IPS-NIHi11 (cell line): ENCODE results near the gene GLIPR1L2.
"Not testable (repeated sequence)": the region's sequence is repeated elsewhere in the genome, so short reads cannot be mapped to it uniquely, and the experiment has no call there.

Experiments used
- DNase-seq: peaks from one replicate; pipeline ENCODE4 v3.0.0; 2012; ENCODE audit warnings: mixed read lengths, low spot score

GLIPR1L2 gene

DNA sequence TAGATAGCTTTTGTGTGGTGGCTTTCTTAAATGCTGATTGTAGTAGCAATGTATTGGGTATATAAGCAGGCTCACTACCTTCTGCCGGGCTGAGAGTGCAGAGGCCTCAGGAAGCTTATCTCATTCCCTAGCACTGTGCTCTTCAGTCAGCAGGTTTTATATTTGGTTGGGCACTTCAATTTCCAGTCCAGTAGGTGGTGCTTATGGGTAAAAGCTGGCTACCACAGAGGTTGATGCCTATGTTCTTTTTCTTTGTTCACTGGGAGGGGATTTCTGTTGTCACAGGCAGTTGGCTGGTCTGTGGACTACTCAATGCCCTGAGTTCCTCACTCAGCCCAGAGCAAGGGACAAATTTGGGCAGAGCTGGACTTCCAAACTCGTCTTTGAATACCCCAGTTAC, 46.7 kb downstream of the GLIPR1L2 start:
- DNase-seq = no peak

- DNase-seq = no peak
Measured at GRCh38 chr12:75438059-75438754, 47.3 kb downstream of the GLIPR1L2 start.

DNA sequence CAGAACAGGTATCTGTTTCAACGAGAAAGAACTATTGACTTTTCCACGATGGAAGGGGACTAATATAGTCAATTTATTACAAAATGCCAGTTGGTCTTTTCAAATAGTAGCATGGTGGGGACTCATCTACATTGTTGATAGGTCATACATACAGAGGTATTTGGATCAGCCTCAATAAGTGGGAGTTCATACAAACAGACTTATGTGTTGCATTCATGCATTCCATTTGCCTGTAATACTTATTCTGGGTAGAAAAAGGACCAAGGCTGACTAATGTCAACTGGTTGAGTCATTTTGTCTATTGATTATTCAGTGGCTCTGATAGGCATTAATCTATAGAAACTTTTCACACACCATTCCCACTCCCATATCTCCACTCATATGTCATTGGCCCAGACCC, 48.2 kb downstream of the GLIPR1L2 start:
- no peak for DNase-seq

- DNase-seq = no peak
Measured at GRCh38 chr12:75439930-75440329, 49.0 kb downstream of the GLIPR1L2 start.

- not testable (repeated sequence) for DNase-seq
Measured at GRCh38 chr12:75441687-75442449, 51.0 kb downstream of the GLIPR1L2 start.

GRCh38 chr12:75442454-75442853, 51.6 kb downstream of the GLIPR1L2 start:
- not testable (repeated sequence) for DNase-seq

GRCh38 chr12:75443709-75444108, 52.8 kb downstream of the GLIPR1L2 start:
- no peak for DNase-seq

DNA sequence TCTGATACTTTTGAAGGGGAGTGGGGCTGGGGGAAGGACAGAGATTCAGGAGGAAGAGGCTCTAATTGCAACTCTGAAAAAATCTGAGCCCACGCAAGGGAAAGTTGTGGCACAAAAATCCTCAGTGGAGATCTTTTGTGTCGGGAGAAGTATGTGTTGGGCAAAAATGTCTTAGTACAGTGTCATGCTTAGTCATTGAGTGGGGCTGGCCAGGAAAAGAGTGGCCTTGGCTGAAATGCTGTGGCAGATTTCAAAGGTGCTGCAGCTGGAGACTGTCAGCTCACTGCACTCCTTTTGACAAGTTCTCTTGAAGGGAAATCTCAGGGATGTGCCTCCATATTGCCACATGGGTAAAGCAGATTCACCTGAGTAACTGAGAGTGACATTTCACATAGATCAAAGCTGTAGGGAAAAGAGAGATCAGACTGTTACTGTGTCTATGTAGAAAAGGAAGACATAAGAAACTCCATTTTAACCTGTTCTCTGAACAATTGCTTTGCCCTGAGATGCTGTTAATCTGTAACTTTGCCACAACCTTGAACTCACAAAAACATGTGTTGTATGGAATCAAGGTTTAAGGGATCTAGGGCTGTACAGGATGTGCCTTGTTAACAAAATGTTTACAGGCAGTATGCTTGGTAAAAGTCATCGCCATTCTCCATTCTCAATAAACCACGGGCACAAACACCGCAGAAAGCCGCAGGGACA, 53.7 kb downstream of the GLIPR1L2 start:
- no peak for DNase-seq

DNA sequence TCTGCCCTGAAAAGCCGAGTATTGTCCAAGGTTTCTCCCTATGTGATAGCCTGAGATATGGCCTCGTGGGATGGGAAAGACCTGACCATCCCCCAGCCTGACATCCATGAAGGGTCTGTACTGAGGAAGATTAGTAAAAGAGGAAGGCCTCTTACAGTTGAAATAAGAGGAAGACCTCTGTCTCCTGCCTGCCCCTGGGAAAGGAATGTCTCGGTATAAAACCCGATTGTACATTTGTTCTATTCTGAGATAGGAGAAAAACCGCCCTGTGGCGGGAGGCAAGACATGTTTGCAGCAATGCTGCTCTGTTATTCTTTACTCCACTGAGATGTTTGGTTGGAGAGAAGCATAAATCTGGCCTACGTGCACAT, 54.2 kb downstream of the GLIPR1L2 start:
- DNase-seq = not testable (repeated sequence)

DNA sequence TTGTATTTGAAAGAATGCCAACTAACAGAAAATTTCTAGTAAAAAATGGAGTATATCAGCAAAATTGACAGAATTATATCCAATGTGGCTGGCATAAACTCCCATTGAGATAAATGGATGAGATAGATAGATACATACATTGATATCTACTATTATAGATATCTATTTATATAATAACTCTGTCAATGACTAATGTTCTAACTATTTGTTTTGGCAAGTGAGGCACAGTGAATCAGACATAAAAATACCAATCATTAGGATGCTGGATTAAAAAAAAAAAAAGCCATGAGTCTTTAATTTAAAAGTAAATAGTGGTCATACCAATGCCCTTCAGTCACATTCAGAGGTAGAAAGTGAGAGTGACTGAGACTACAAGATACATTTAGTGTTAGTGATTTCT, 56.0 kb downstream of the GLIPR1L2 start:
- no peak for DNase-seq

- no peak for DNase-seq
Measured at GRCh38 chr12:75447691-75448393, 57.0 kb downstream of the GLIPR1L2 start.

GRCh38 chr12:75452675-75453330, 61.9 kb downstream of the GLIPR1L2 start:
- DNase-seq = no peak

GRCh38 chr12:75455839-75456238, 65.0 kb downstream of the GLIPR1L2 start:
- DNase-seq = no peak

DNA sequence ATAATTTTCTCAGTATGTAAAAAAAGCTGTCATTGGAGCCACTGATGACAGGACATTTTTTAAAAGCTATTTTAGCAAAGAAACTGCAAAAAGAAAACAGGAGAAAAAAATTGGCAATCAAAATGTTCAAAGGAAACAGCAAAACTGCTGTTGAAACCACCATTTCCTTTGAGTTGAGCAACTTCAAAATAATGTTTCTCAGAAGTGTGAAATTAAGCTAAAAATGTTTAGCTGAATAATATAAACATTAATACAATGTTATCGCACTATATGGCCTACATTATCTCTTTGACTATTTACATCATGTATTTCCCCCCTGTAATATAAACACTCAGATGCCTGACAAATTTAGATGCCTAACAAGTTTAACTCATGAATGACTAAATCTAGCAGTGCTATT, 66.3 kb downstream of the GLIPR1L2 start:
- DNase-seq = no peak

GRCh38 chr12:75457866-75458265, 67.0 kb downstream of the GLIPR1L2 start:
- DNase-seq = not testable (repeated sequence)

GRCh38 chr12:75459755-75460154, 68.9 kb downstream of the GLIPR1L2 start:
- no peak for DNase-seq

- no peak for DNase-seq
Measured at GRCh38 chr12:75460204-75460603, 69.3 kb downstream of the GLIPR1L2 start.

- DNase-seq = no peak
Measured at GRCh38 chr12:75471902-75472890, 81.3 kb downstream of the GLIPR1L2 start.

GRCh38 chr12:75474116-75474515, 83.2 kb downstream of the GLIPR1L2 start:
- DNase-seq = no peak

- DNase-seq = no peak
Measured at GRCh38 chr12:75476071-75476470, 85.2 kb downstream of the GLIPR1L2 start.

DNA sequence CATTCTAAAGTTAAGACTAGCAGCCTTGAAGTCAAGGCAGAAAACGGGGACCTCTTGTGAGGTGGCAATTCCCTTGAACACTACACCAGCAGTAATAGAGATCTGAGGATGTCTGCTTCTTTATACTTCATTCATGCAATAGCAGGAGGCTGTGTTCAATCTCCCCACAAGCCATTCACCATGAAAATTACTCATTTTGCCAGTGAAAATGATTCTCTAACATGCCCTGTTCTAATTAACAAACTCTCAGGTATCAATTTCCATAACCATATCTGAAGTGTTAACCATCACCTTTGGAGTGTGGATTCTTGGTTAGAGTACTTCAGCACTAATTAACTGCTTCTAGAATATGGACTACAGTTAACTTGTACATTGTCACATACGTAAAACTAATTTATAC, 86.2 kb downstream of the GLIPR1L2 start:
- DNase-seq = no peak
